Trophoblast cell (in vitro differentiated cells and primary cell): ENCODE data around the gene PCDHA4.
"Not testable (repeated sequence)": the region's sequence is repeated elsewhere in the genome, so short reads cannot be mapped to it uniquely, and the experiment has no call there.

Experiments
- DNase-seq, 2 donors: peaks; one replicate each; pipeline ENCODE4 v3.0.0-alpha.2; 2016
- H2AFZ ChIP-seq: 2 replicates; pipeline ENCODE4 v1.6.1; 2013; ENCODE audit warnings: low read length, moderate library complexity, mild to moderate bottlenecking; ENCODE audit not compliant: insufficient read depth, poor library complexity
- H2AK5ac ChIP-seq: 2 replicates; pipeline ENCODE4 v1.6.1; 2013; ENCODE audit warnings: mild to moderate bottlenecking, low read length
- H2BK120ac ChIP-seq: 2 replicates; pipeline ENCODE4 v1.6.1; 2013; ENCODE audit warnings: low read length, mild to moderate bottlenecking, moderate library complexity; ENCODE audit not compliant: insufficient read depth, poor library complexity
- H2BK12ac ChIP-seq: 2 replicates; pipeline ENCODE4 v1.6.1; 2013; ENCODE audit warnings: mild to moderate bottlenecking, low read length, moderate library complexity
- H2BK5ac ChIP-seq: 2 replicates; pipeline ENCODE4 v1.6.1; 2013; ENCODE audit warnings: low read length, low read depth, moderate library complexity, mild to moderate bottlenecking; ENCODE audit not compliant: poor library complexity
- H3K14ac ChIP-seq: 2 replicates; pipeline ENCODE4 v1.6.1; 2013; ENCODE audit warnings: mild to moderate bottlenecking, low read length
- H3K18ac ChIP-seq: 2 replicates; pipeline ENCODE4 v1.6.1; 2013; ENCODE audit warnings: mild to moderate bottlenecking, low read length
- H3K23ac ChIP-seq: 2 replicates; pipeline ENCODE4 v1.6.1; 2013; ENCODE audit warnings: low read length
- H3K27ac ChIP-seq: 2 replicates; pipeline ENCODE4 v1.5.1; 2013; ENCODE audit warnings: low read depth, mild to moderate bottlenecking, inconsistent platforms, low read length, moderate library complexity
- H3K27me3 ChIP-seq: 2 replicates; pipeline ENCODE4 v1.6.1; 2013; ENCODE audit warnings: inconsistent platforms, mild to moderate bottlenecking, low read length, moderate library complexity; ENCODE audit not compliant: insufficient read depth
- H3K36me3 ChIP-seq, 2 experiments: 1 replicate in 1 of 2; 2 replicates in 1 of 2; pipeline ENCODE4 v1.6.1; 2013; ENCODE audit warnings: low read length in 2 of 2, mild to moderate bottlenecking in 2 of 2, moderate library complexity in 1 of 2; ENCODE audit not compliant: insufficient read depth in 2 of 2, control insufficient read depth in 1 of 2
- H3K4ac ChIP-seq: 2 replicates; pipeline ENCODE4 v1.6.1; 2013; ENCODE audit warnings: low read depth, mild to moderate bottlenecking, low read length, moderate library complexity
- H3K4me1 ChIP-seq, 2 experiments: 1 replicate in 1 of 2; 2 replicates in 1 of 2; pipeline ENCODE4 v1.6.1; 2013; ENCODE audit warnings: low read length in 2 of 2, mild to moderate bottlenecking in 2 of 2, moderate library complexity in 1 of 2; ENCODE audit not compliant: insufficient read depth in 2 of 2, control insufficient read depth in 1 of 2
- H3K4me2 ChIP-seq: 2 replicates; pipeline ENCODE4 v1.6.1; 2013; ENCODE audit warnings: inconsistent platforms, mild to moderate bottlenecking, low read length, moderate library complexity
- H3K4me3 ChIP-seq: 2 replicates; pipeline ENCODE4 v1.5.1; 2013; ENCODE audit warnings: mild to moderate bottlenecking, low read depth, low read length, inconsistent platforms
- H3K79me1 ChIP-seq: one replicate; pipeline ENCODE4 v1.6.1; 2013; ENCODE audit warnings: low read length
- H3K79me2 ChIP-seq: 2 replicates; pipeline ENCODE4 v1.6.1; 2013; ENCODE audit warnings: low read length, mild to moderate bottlenecking; ENCODE audit not compliant: control insufficient read depth, insufficient read depth, poor library complexity
- H3K9ac ChIP-seq: 2 replicates; pipeline ENCODE4 v1.6.1; 2013; ENCODE audit warnings: mild to moderate bottlenecking, low read length
- H3K9me3 ChIP-seq: 2 replicates; pipeline ENCODE4 v1.6.1; 2013; ENCODE audit warnings: low read depth, mild to moderate bottlenecking, control low read depth, inconsistent platforms, low read length; ENCODE audit not compliant: insufficient read depth
- H4K12ac ChIP-seq: 2 replicates; pipeline ENCODE4 v1.6.1; 2013; ENCODE audit warnings: low read depth, mild to moderate bottlenecking, low read length, moderate library complexity
- H4K8ac ChIP-seq: 2 replicates; pipeline ENCODE4 v1.6.1; 2013; ENCODE audit warnings: low read depth, mild to moderate bottlenecking, low read length, moderate library complexity
- H4K91ac ChIP-seq: one replicate; pipeline ENCODE4 v1.6.1; 2013; ENCODE audit warnings: low read depth, mild to moderate bottlenecking, low read length, moderate library complexity
- WGBS: extraction: QIAGEN DNeasy Blood & Tissue Kit; methylation state at CpG from one replicate; pipeline ENCODE4 v1.1.7; 2013; ENCODE audit warnings: missing lambda C conversion rate; ENCODE audit not compliant: insufficient read length, insufficient coverage; ENCODE audit errors: extremely low coverage; 5-methylcytosine and 5-hydroxymethylcytosine counted together

Gene PCDHA4

GRCh38 chr5:140840978-140841962 lies 34.4 kb downstream of the PCDHA4 start, which contains the start of gene PCDHA8:
Gene PCDHA8 (plus strand): TSS chr5:140841187. CDS start chr5:140841322, 135 bp downstream.
- Histone ChIP-seq H4K12ac (no peak within 1 kb of the TSS), H4K8ac (no peak within 1 kb of the TSS), H3K27me3 (no peaks in the 10 kb centered on the region), H3K27ac (no peak within 1 kb of the TSS), H3K79me1 (no peaks in the 10 kb centered on the region), H3K14ac (no peak within 1 kb of the TSS), H2AK5ac (no peak within 1 kb of the TSS), H2BK120ac (no peak within 1 kb of the TSS), H3K9me3 (peaks cover 2% of the 10 kb centered on the region), H3K36me3 (peaks cover 0 to 2% of the 10 kb centered on the region in 2 experiments), H2BK12ac (no peak within 1 kb of the TSS), H3K4me1 (no peaks in the 10 kb centered on the region), H3K9ac (no peak within 1 kb of the TSS), H3K79me2 (no peaks in the 10 kb centered on the region), H2AFZ (no peak within 1 kb of the TSS), H2BK5ac (no peak within 1 kb of the TSS), H4K91ac (no peak within 1 kb of the TSS), H3K23ac (no peak within 1 kb of the TSS), H3K18ac (no peak within 1 kb of the TSS), H3K4me2 (peak within 1 kb of the TSS; percentile 7), H3K4me3 (no peak within 1 kb of the TSS), H3K4ac (no peak within 1 kb of the TSS)
- WGBS = no CpG with 5 or more reads among the region's 47 CpGs
- no peak for DNase-seq

GRCh38 chr5:140842798-140843733 lies 36.2 kb downstream of the PCDHA4 start:
- no CpG with 5 or more reads among the region's 87 CpGs for WGBS

GRCh38 chr5:140848139-140849102 lies 41.6 kb downstream of the PCDHA4 start, which contains the start of gene PCDHA9:
Gene PCDHA9 (plus strand): TSS chr5:140848382. CDS start chr5:140848496, 114 bp downstream.
- H3K27me3 ChIP-seq, H2AFZ ChIP-seq, H3K4ac ChIP-seq, H4K8ac ChIP-seq, H4K12ac ChIP-seq, H3K36me3 ChIP-seq, H2AK5ac ChIP-seq, H3K79me2 ChIP-seq, H2BK5ac ChIP-seq, H3K14ac ChIP-seq, H3K9ac ChIP-seq, H2BK12ac ChIP-seq, H3K23ac ChIP-seq, H3K9me3 ChIP-seq, H3K18ac ChIP-seq, H4K91ac ChIP-seq, DNase-seq, H3K4me1 ChIP-seq, H2BK120ac ChIP-seq, H3K79me1 ChIP-seq, H3K4me3 ChIP-seq, H3K27ac ChIP-seq, H3K4me2 ChIP-seq: not testable (repeated sequence)
- no CpG with 5 or more reads among the region's 48 CpGs for WGBS

More at GRCh38 chr5:140842798-140843733, 36.2 kb downstream of the PCDHA4 start:
- no peak overlapping the region for H4K12ac ChIP-seq
- H3K79me1 ChIP-seq = no peaks in the 10 kb centered on the region
- no peak overlapping the region for H3K18ac ChIP-seq
- no peak overlapping the region for H3K27ac ChIP-seq
- H2BK120ac ChIP-seq = no peak overlapping the region
- no peak overlapping the region for H2AFZ ChIP-seq
- DNase-seq = no peak
- no peak overlapping the region for H4K91ac ChIP-seq
- H3K9ac ChIP-seq = no peak overlapping the region
- no peaks in the 10 kb centered on the region for H3K9me3 ChIP-seq
- no peaks in the 10 kb centered on the region for H3K36me3 ChIP-seq
- no peak overlapping the region for H4K8ac ChIP-seq
- no peak overlapping the region for H3K4ac ChIP-seq
- H2BK12ac ChIP-seq = no peak overlapping the region
- no peak overlapping the region for H2AK5ac ChIP-seq
- no peak overlapping the region for H2BK5ac ChIP-seq
- H3K79me2 ChIP-seq = no peaks in the 10 kb centered on the region
- H3K27me3 ChIP-seq = no peaks in the 10 kb centered on the region
- no peak overlapping the region for H3K4me3 ChIP-seq
- H3K4me1 ChIP-seq = no peaks in the 10 kb centered on the region
- no peak overlapping the region for H3K14ac ChIP-seq
- no peak overlapping the region for H3K23ac ChIP-seq
- no peak overlapping the region for H3K4me2 ChIP-seq
